ENCODE results near the gene UBE3D. TPM values are rescaled to one million over a fixed set of nuclear protein-coding genes. Genes with fewer than 3 reads are reported as not detected.

The UBE3D gene
- total RNA-seq, 4 donors from 2014 or later: 5.3 to 12.4 (median 8.4) TPM

GRCh38 chr6:83047065-83047754, 18.4 kb downstream of the UBE3D start:
- H3K4me3 ChIP-seq: no peak overlapping the region
- intact Hi-C loops (cut with DNase I): no loop called here
- H3K27ac ChIP-seq: no peak overlapping the region
- no peak for DNase-seq
- 90 to 94% methylated on average over 5 to 7 of the region's 7 CpGs for WGBS, 2 donors
- no peaks in the 10 kb centered on the region for H3K27me3 ChIP-seq
- peaks cover 0 to 9% (median 0%) of the 10 kb centered on the region in 3 donors for H3K4me1 ChIP-seq
- TF ChIP-seq POLR2A (IDR thresholded peaks at IDR 0.05) (no peak), CTCF (IDR thresholded peaks at IDR 0.05) (no peak)
- no peaks in the 10 kb centered on the region for H3K9me3 ChIP-seq
- H3K36me3 ChIP-seq: peaks cover 0 to 10% (median 0%) of the 10 kb centered on the region in 3 donors

- Histone ChIP-seq H3K27me3 (no peaks in the 10 kb centered on the region), H3K4me3 (no peak overlapping the region), H3K4me1 (no peaks in the 10 kb centered on the region), H3K9me3 (no peaks in the 10 kb centered on the region), H3K36me3 (peaks cover 0 to 10% (median 0%) of the 10 kb centered on the region in 3 donors), H3K27ac (no peak overlapping the region)
- WGBS, 2 donors: 89 to 91% methylated on average over 6 of the region's 6 CpGs
- no peak for DNase-seq
- TF ChIP-seq POLR2A (IDR thresholded peaks at IDR 0.05) (no peak), CTCF (IDR thresholded peaks at IDR 0.05) (no peak)
- intact Hi-C loops (cut with DNase I): no loop called here
Observed at GRCh38 chr6:83044091-83044768, 21.4 kb downstream of the UBE3D start.

GRCh38 chr6:83042467-83043053, 23.1 kb downstream of the UBE3D start:
- Histone ChIP-seq H3K27me3 (no peaks in the 10 kb centered on the region), H3K4me1 (no peaks in the 10 kb centered on the region), H3K36me3 (peaks cover 0 to 10% (median 0%) of the 10 kb centered on the region in 3 donors), H3K27ac (no peak overlapping the region), H3K9me3 (no peaks in the 10 kb centered on the region), H3K4me3 (no peak overlapping the region)
- TF ChIP-seq POLR2A (IDR thresholded peaks at IDR 0.05) (no peak), CTCF (IDR thresholded peaks at IDR 0.05) (no peak)
- no peak for DNase-seq
- intact Hi-C loops (cut with DNase I): no loop called here
- WGBS, 2 donors: 59 to 82% methylated on average over 4 of the region's 4 CpGs

- no peak for DNase-seq
- Histone ChIP-seq H3K36me3 (peaks cover 0 to 9% (median 0%) of the 10 kb centered on the region in 3 donors), H3K9me3 (no peaks in the 10 kb centered on the region), H3K27me3 (no peaks in the 10 kb centered on the region), H3K4me1 (no peaks in the 10 kb centered on the region), H3K4me3 (no peak overlapping the region), H3K27ac (no peak overlapping the region)
- TF ChIP-seq CTCF (IDR thresholded peaks at IDR 0.05): no peak
- no peak for TF ChIP-seq POLR2A (IDR thresholded peaks at IDR 0.05)
- intact Hi-C loops (cut with DNase I): no loop called here
- 95% methylated on average over 2 of the region's 2 CpGs for WGBS, 2 donors
Observed at GRCh38 chr6:83038246-83038645, 27.4 kb downstream of the UBE3D start.

- Histone ChIP-seq H3K4me1 (no peaks in the 10 kb centered on the region), H3K9me3 (peaks cover 0 to 19% (median 6%) of the 10 kb centered on the region in 3 donors), H3K36me3 (peaks cover 0 to 33% (median 0%) of the 10 kb centered on the region in 3 donors), H3K27me3 (no peaks in the 10 kb centered on the region), H3K4me3 (no peak overlapping the region), H3K27ac (no peak overlapping the region)
- TF ChIP-seq POLR2A (IDR thresholded peaks at IDR 0.05) (no peak), CTCF (IDR thresholded peaks at IDR 0.05) (no peak)
- WGBS, 2 donors: 93 to 100% methylated on average over 2 to 4 of the region's 6 CpGs
- no peak for DNase-seq
- intact Hi-C loops (cut with DNase I): no loop called here
Observed at GRCh38 chr6:83031689-83032088, 34.0 kb downstream of the UBE3D start.
